GM21717 (cell line): ENCODE measurements around the gene ZNF76.

ENCODE experiments used
- ATAC-seq: cut with Tn5 transposase; IDR thresholded peaks from one replicate; pipeline ENCODE4 v1.9.1; 2021; ENCODE audit warnings: mild to moderate bottlenecking, moderate library complexity; ENCODE audit not compliant: unreplicated experiment

Gene ZNF76

DNA sequence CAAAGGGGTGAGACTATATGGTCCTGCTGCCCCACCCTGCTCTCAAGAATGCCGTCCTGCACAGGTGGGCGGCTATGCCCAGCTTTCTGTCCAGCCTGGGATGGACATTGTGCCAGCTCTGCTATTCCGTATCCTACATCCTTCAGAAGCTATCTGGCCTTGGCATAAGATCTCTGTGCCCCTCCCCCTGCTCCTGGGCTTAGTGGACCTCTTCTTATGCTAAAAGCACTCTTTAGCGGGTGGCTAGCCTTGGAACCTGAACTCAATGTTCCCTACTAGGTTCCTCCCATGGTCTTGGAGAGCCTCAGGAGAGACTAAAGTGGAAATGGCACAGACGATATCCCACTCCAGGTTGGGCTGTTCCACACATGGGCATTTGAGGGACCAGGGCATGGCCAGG lies 23.3 kb upstream of the ZNF76 start:
- no peak for ATAC-seq

- ATAC-seq, result no peak
These were observed 22.1 kb upstream of the ZNF76 start for GRCh38 chr6:35237476-35237875.

DNA sequence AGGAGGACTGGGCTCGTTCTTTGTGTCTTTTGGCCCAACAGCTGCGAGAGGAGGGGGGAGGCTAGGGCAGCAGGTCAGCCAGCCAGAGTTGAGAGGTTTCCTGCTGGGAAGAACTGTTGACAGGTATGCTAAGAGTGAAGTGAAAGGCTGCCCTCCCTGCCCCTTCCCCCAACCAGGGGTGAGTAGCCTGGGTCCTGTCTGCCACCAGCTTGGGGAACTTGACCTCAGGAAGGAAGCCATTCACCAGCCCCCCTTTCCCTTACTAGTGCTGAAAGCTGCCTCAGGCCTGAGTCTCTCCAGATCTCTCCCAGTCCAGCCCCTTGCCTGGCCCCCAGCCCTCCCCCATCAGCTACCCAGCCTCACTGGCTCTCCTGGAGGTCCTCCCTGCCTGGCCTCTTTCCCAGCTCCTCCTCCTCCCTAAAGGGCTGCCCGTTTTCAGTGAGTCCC lies 20.7 kb upstream of the ZNF76 start:
- no peak for ATAC-seq

DNA sequence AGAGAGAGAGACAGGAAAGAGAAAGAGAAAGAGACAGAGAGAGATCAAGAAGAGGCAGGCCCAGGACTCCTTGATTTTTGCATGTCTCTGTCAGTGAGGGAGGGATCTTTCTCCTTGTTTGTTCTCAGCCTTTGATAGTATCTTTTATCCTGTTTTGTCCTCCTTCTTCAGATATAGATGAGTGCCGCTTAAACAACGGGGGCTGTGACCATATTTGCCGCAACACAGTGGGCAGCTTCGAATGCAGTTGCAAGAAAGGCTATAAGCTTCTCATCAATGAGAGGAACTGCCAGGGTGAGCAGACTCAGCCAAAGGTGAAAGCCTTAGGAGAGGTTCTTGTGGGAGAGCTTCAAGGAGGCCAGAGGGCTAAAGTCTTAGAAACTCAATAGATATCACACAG lies 20.0 kb upstream of the ZNF76 start:
- no peak for ATAC-seq

GRCh38 chr6:35240838-35241801 lies 18.4 kb upstream of the ZNF76 start:
- no peak for ATAC-seq

DNA sequence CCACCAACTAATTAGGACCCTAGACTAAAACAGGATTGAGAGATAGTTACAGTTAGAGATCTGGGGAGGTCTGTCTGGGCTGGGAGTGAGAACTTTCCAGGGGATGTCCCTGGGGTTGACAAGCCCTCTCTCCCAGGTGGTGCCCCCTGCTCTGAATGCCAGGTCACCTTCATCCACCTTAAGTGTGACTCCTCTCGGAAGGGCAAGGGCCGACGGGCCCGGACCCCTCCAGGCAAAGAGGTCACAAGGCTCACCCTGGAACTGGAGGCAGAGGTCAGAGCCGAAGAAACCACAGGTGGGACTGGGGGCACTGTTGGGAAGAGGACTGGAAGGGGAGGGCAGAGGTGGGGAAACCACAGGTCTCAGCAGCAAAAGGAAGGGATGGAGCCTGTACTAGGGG lies 17.0 kb upstream of the ZNF76 start:
- no peak for ATAC-seq

DNA sequence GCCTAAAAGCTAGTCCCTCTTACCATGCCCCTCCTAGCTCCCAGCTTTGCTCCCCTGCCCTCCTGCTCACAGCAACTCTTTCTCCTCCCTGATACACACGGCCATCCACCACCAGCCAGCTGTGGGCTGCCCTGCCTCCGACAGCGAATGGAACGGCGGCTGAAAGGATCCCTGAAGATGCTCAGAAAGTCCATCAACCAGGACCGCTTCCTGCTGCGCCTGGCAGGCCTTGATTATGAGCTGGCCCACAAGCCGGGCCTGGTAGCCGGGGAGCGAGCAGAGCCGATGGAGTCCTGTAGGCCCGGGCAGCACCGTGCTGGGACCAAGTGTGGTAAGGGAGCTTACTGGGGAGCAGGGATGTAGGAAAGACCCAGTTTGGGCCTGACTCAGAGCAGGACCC lies 16.6 kb upstream of the ZNF76 start:
- no peak for ATAC-seq

GRCh38 chr6:35243386-35243958 lies 16.1 kb upstream of the ZNF76 start:
- ATAC-seq, result no peak

DNA sequence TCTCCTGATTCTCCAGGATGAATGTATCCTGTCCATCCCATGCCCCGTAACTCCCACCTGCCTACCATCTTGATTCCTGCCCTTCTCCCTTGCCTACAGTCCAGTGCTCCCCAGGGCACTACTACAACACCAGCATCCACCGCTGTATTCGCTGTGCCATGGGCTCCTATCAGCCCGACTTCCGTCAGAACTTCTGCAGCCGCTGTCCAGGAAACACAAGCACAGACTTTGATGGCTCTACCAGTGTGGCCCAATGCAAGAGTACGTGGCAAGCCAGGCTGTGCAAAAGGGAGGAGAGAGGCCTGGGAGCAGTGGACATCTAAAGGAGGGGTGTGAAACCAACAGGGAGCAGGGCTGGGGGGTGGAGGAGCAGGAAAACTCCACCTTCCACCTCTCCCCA lies 15.0 kb upstream of the ZNF76 start:
- ATAC-seq, result no peak

DNA sequence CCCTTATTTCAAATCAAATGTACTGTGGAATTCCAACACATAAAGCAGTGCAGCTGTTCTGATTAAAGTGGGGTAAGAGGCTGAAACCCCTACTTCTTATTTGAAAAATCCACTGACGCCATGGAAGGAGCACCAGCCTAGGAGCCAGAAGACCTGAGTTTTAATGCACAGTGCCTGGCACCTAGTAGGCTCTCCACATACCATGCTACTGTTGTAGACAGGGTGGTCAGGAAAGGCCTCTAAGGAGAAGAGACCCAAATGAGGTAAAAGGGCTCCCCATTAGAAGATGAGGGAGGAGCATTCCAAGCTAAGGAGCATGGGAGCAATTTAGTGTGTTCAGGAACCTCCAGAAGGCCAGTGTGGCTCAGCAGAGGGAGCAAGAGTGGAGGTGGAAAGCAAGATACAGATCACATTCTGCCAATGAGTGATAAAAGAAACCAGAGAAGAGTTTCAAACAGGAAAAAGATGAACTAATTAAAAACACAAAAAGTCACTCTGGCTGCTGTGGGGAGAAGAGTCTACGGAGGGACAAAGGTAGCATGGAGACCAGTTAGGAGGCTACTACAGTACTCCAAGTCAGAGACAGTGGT lies 11.8 kb upstream of the ZNF76 start:
- ATAC-seq, result no peak

DNA sequence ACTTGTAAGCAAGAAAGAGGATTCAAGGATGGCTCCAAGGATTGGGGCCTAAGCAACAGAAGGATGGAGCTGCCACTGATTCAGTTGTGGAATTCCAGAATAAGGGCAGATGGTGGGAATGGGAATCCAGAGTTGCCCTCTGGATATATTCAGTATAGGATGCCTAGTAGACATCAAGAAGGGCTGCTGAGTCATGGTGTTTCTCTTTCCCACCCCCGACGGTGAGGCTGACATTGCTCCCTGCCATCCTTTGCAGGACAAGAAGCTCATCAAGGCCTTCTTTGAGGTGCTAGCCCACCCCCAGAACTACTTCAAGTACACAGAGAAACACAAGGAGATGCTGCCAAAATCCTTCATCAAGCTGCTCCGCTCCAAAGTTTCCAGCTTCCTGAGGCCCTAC lies 11.2 kb upstream of the ZNF76 start:
- no peak for ATAC-seq

GRCh38 chr6:35248965-35249364 lies 10.6 kb upstream of the ZNF76 start:
- ATAC-seq, result no peak

- ATAC-seq, result no peak
These were observed 7.6 kb upstream of the ZNF76 start for GRCh38 chr6:35251949-35252348.

- ATAC-seq, result no peak
These were observed 6.3 kb upstream of the ZNF76 start for GRCh38 chr6:35253249-35253648.

DNA sequence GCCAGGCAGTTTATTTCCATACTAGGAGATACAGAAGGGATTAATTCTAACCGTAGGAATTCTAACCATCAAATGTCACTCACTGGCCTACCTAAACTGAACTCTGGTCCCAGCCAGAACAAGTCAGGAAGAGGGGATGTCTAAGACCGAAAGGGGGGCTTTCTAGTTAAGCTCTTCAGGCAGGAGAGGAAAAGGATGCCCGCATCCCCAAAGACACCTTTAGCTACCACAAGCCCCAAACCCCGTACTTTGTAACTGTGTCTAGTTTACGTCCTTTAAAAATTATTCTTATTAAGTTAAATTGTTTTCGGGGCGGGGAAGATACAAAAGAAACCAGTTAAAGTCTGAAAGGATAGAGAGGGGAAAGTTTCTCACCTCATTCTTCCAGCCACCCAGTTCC lies 1.2 kb upstream of the ZNF76 start:
- ATAC-seq, result no peak

- ATAC-seq, result peak; percentile 16
These were observed 709 bp upstream of the ZNF76 start for GRCh38 chr6:35258858-35259193.

DNA sequence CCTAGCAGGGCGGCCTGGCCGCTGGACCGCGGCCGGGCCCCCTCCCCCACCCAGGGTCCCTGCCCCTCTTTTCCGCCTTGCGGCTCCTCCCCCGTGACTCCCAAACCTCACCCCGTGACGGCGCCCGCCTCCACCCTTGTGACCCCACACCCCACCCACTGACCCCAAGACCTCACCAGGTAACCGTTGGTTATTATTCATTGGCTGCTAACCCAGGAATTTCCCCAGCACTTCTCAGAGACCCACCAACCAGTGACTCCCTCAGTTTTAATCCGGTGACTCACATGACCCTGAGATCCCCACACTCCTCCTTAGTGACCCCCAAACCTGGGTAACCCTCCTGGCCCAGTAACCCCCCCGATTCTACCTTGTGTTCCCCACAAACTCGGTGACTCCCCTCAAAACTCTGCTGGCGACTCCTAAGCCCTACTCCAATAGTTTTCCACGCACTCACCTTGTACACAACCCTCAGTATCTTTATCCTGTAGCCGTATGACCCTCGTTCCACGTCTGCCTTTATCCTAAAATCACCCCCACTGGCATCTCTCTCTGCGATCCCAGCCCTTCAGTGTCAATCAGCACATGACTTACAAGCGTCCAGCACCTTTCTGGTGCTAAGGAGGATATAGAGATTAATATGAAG lies 534 bp downstream of the ZNF76 start:
- ATAC-seq, result peak; percentile 27

- ATAC-seq, result no peak
These were observed 1.3 kb downstream of the ZNF76 start for GRCh38 chr6:35260591-35261570.

DNA sequence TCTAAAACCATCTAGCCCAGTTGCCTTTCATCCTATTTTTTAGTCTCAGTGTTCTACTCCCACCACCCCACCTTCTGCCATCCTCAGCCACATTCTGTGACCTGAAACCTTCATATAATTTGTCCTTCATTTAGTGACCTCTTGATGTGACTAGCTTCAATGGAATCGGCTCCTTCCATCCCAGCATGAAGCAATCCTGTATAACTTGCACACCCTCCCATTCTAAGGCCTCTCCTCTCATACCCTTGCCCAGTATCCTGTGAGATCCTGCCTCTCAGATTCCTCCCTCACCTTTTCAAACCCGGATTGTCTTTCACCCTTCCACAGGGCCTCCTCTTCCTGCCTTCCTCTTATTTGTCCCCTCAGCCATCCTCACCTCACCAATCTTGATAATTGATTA lies 3.1 kb downstream of the ZNF76 start:
- no peak for ATAC-seq

- ATAC-seq, result no peak
These were observed 5.2 kb downstream of the ZNF76 start for GRCh38 chr6:35264550-35265274.
